ENCODE data around the gene RALGPS1.
"Not testable (repeated sequence)": the region's sequence is repeated elsewhere in the genome, so short reads cannot be mapped to it uniquely, and the experiment has no call there.

RALGPS1 gene

DNA sequence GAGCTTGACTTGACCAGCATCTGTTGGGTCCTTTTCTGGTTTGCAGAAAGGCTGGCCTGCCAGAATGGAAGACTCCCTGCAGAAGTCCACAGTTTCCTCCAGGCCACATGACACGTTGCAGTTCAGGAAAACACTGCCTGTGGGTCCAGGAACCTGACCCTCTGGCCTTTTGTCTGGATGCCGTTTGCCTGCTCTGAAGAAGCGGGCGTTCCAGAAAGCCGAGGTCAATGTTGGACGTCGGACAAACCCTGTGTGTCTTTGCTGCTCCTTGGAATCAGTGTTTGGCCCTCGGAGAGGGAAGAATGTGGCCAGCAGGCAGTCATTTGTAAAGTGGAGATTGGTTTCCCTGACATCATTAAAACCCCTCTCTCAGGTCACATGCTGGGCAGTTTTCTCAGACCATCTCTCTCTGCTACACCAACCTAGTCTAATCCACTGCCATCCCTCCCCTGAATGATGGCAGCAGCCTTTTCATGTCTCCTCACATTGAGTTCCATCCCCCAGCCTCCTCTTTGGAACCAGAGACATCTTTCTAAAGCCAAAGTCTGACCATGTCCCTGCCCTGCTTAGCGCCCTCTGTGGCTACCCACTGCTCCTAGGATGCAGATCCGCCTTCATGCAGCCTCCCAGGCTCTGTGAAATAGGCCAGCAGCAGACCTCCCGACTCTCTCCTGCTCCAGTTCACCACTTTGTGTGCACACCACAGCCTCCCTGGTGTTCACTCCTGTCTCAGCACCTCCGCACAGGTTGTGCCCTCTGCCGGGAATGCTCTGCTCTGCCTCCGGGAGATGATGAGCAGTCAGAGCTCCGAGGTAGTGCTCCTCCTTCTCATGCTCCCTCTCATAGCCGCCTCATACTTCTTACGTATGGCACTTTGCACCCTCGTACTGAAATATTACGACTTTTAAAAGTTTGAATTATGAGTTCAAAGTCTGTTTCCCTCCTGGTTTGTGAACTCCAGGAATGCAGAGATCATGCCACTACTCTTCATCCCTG is 75.6 kb downstream of the RALGPS1 start:
- DNase-seq (ENCODE audit: low read depth): no peak

DNA sequence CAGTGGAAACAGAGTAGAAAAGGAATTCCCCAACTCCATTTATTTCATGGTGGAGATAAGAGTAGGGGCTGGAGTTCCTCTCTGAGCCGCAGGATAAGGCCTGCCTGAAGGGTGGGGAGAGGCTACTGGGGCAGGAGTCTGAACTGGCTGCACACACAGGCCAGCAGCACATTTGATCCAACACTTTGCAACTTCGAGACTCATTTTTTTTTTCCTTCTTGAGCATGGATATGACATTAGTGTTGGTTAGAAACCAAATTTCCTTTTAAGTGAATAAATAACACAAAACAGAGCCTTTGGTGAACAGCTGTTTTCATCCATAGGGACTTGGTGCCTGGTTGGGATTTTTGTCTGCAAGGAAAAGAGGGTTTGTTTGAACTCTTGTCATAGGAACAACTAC is 76.6 kb downstream of the RALGPS1 start:
- no peak for DNase-seq (ENCODE audit: low read depth)

DNA sequence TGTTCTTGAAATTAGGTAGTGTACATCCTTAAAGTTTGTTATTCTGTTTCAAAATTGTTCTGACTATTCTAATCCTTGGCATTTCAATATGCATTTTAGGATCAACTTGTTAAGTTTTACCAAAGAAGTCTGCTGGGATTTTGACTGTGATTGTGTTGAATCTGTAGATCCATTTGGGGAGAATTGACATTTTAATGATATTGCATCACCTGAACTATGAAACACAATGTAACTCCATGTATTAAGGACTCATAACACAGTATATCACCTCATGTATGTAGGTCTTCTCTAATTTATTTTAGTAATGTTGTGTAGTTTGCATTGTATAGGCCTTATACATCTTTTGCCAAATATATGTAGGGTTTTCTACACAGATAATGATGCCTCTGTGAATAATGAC is 77.8 kb downstream of the RALGPS1 start:
- no peak for DNase-seq (ENCODE audit: low read depth)

DNA sequence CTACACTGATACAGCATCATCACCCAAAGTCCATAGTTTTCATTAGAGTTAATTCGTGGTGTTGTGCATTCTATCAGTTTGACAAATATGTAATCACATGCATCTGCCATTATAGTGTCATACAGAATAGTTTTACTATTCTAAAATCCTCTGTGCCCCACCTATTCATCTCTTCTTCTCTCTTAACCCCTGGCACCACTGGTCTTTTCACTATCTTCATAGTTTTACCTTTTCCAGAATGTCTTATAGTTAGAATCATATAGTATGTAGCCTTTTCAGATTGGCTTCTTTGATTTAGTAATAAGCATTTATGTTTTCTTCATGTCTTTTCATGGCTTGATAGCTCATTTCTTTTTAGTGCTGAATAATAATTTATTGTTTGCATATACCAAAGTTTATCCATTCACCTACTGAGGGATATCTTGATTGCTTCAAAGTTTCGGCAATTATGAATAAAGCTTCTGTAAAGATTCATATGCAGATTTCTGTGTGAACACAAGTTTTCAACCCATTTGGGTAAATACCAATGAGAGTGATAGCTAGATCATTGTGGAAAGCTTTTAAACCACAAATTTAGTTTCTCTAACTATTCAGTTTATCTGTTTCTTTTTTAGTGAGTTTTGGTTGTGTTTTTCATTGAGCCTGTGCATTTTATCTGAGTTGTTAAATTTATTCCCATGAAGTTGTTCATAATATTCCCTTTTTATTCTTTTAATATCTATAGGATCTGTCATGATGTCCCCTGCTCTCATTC is 84.9 kb downstream of the RALGPS1 start:
- DNase-seq (ENCODE audit: low read depth): no peak

- peak; percentile 46 for DNase-seq (ENCODE audit: low read depth)
Observed at GRCh38 chr9:127004946-127005769, 90.6 kb downstream of the RALGPS1 start.

DNA sequence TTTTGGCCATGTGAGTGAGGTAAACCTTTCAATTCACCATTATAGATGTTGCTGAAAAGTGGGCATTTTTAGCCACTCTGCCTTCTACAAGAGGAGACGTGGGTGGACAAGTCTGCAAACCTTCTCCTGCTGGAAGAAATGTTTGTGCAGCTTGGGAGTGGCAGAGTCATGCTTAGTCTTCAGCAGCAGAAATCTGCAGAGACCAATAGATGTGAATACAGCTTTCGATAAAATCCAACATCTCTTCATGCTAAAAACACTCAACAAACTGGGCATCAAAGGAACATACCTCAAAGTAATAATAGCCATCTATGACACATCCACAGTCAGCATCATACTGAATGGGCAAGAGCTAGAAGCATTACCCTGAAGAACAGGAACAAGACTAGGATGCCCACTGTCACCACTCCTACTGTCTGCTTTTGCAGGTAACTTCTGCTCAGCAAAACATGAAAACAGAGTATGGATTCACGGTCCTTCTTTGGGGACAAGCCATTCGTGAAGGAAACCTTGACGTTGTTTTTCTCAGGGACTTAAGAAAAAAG is 91.3 kb downstream of the RALGPS1 start:
- no peak for DNase-seq (ENCODE audit: low read depth)

- DNase-seq (ENCODE audit: low read depth): no peak
Observed at GRCh38 chr9:127007638-127008037, 93.1 kb downstream of the RALGPS1 start.

DNA sequence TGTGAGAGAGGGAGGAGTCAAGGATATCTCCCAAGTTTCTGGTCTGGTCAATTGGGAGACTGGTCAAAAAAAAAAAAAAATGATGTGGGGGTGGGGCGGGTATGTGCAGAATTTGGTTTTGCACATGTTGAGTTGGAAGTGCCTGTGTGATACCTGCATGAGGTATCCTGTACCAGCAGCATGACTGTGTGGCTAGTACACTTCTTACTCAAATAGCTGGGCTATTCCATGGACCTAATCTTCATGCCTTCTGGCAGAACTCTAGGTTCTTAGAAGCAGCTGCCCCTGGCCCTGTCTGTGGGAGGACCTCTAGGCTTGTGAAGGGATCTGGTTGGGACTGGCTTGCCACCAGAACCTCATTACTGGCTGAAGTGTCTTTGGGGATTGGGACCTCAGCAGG is 93.5 kb downstream of the RALGPS1 start:
- no peak for DNase-seq (ENCODE audit: low read depth)

- DNase-seq (ENCODE audit: low read depth): no peak
Observed at GRCh38 chr9:127011772-127012171, 97.2 kb downstream of the RALGPS1 start.

DNA sequence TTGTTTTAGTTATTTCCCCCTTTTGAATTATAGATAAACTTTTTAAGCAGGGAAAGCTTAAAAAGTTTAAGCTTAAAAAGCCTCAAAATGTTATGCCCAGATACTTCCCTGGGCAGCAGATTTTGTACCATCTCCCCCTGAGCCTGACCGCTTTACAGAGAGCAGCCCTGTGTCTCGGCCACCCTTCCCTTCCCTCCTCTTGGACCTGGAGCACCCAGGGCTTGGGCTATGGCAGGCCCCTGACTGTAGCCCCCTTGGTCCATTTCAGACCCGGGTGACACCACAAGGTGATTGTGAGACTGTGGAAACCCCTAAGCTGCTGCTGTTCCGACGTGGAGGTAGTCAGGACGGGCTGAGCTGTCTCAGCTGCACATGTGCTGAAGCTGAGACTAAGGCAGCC is 97.7 kb downstream of the RALGPS1 start:
- DNase-seq (ENCODE audit: low read depth): no peak

- DNase-seq (ENCODE audit: low read depth): no peak
Observed at GRCh38 chr9:127013597-127013996, 99.0 kb downstream of the RALGPS1 start.

GRCh38 chr9:127014216-127014909 is 99.8 kb downstream of the RALGPS1 start:
- no peak for DNase-seq (ENCODE audit: low read depth)

GRCh38 chr9:127014910-127015540 is 100.4 kb downstream of the RALGPS1 start:
- DNase-seq (ENCODE audit: low read depth): no peak

DNA sequence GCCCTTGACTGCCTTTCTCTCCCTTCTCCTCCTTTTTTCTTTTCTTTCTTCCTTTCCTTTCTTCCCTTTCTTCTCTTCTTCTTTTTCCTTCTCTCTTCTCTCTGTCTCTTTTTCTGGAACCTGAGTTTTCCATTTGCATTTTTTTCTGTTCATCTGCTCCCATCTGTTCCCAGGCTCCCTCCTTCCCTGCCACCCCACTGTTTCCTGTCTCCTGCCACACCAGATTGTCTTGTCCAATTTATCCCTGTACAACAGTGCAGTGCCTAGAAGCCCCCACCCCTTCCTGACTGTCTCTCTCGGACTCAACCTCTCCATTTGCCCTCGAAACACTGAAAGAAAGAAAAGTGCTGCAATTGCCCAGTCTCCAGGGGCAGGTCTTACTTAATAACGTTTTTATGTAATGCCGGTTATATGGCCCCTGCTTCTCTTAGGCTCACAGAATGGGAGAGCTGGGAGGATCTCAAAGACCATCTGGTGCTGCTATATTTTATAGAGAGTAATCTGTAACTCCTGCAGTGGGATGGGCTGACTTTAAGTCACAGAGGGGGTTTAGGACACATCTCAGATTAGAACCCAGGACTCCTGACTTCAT is 101.4 kb downstream of the RALGPS1 start:
- DNase-seq (ENCODE audit: low read depth): no peak

DNA sequence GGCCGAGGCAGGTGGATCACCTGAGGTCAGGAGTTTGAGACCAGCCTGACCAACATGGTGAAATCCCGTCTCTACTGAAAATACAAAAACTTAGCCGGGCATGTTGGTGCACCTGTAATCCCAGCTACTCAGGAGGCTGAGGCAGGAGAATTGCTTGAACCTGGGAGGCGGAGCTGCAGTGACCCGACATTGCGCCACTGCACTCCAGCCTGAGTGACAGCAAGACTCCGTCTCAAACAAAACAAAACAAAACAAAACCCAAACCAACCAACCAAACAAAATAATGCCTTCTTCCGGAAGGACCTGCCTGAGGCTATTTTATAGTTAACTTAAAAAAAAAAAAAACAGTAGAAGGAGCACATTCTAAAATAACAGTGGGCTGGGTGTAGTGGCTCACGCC is 103.4 kb downstream of the RALGPS1 start:
- DNase-seq (ENCODE audit: low read depth): not testable (repeated sequence)

- DNase-seq (ENCODE audit: low read depth): no peak
Observed at GRCh38 chr9:127018935-127019334, 104.4 kb downstream of the RALGPS1 start.

DNA sequence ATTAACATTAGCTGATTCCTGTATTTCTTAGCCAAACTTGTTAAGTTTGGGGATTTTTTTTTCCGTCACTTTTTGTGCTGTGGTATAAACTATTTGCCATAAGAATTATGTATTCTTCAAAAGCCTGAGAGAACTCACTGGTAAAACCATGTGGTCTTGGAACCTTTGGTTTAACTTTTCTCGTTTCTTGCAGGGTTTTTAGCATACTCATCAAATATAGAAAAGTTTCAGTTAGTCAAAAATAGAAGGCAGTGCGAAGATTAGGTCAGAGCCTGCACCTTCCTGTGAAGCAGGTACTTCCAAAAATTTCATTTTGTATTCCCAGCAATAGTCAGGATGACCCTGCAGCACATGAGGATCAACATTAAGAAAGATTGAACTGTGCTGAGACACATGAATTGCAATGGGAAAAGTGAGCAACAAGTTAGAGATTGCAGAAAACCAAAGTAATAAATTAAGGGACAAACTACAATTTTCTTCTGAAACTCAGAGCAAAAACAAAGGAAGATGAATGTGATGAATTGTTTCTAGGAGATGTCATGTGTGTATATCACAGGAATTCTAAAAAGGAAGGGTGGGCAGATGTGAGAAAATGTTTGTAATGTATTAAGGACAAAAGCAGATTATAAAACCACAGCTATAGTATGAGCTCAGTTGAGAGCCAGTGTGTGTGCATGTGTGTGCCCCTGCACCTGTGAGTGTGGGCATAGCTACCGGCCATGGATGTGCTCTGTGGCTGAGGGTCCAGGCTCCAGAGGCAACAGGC is 105.6 kb downstream of the RALGPS1 start:
- DNase-seq (ENCODE audit: low read depth): no peak

DNA sequence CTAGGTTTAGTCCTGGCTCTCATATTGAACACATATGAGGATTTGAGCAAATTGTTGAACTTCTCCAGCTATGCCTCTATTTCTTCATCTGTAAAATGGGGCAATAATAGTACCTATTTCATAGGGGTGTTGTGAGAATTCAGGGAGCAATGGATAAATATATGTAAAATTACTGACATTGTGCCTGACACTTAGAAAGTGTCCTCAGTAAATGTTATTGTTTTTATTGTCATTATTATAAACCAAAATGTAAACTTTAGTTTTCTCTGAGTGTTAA is 106.2 kb downstream of the RALGPS1 start:
- DNase-seq (ENCODE audit: low read depth): no peak

- no peak for DNase-seq (ENCODE audit: low read depth)
Observed at GRCh38 chr9:127021664-127022363, 107.2 kb downstream of the RALGPS1 start.

Data from stimulated activated CD8-positive, alpha-beta memory T cell treated with anti-CD3 and anti-CD28 coated beads, Interleukin-4, amount 100 ng/mL, for 24 hours (primary cell).